SK-N-SH (cell line): Measurements from ENCODE around the gene ACTC1. TPM values are rescaled to one million over a fixed set of nuclear protein-coding genes. Genes with fewer than 3 reads are reported as not detected.

ENCODE experiments used
- CTCF ChIA-PET: fragments of 300-600, 350-600 bp; formaldehyde crosslinking; extraction: SDS; loops from one replicate; lab custom pipeline; 2021; lab: Yijun Ruan, JAX
- POLR2A ChIA-PET: fragments of 350-600 bp; sonication (Branson Sonifier 250); formaldehyde crosslinking; extraction: SDS; loops from one replicate; lab custom pipeline; 2020; ENCODE audit warnings: antibody characterized with exemption, inconsistent platforms; lab: Yijun Ruan, JAX
- DNase-seq: peaks from one replicate; pipeline ENCODE4 v3.0.0; 2012
- H2AFZ ChIP-seq: fragments of 200-600 bp; sonication (generic); 2 replicates; pipeline ENCODE4 v1.8.1; 2016; ENCODE audit warnings: antibody characterized with exemption, mild to moderate bottlenecking, low read depth
- H3F3A ChIP-seq: fragments of 200-600 bp; sonication (generic); replicated peaks from 2 replicates; pipeline ENCODE3; 2016; ENCODE audit warnings: antibody characterized with exemption, mild to moderate bottlenecking; ENCODE audit not compliant: insufficient read depth
- H3K27ac ChIP-seq, 2 experiments: fragments of 200-500 bp in 1 of 2; fragments of 200-600 bp in 1 of 2; sonication (Bioruptor generic) in 1 of 2; sonication (generic), shearing (Covaris generic) in 1 of 2; 2 replicates each; pipeline versions ENCODE4 v1.5.1 to v1.6.1; 2014 to 2016; ENCODE audit warnings: low read depth in 2 of 2, inconsistent platforms in 1 of 2, low read length in 1 of 2, mild to moderate bottlenecking in 1 of 2, mixed read lengths in 1 of 2
- H3K27me3 ChIP-seq: fragments of 200-600 bp; sonication (generic), shearing (Covaris generic); 2 replicates; pipeline ENCODE4 v1.6.1; 2016; ENCODE audit warnings: mixed run types; ENCODE audit not compliant: insufficient read depth
- H3K36me3 ChIP-seq, 2 experiments: fragments of 200-500 bp in 1 of 2; fragments of 200-600 bp in 1 of 2; sonication (Bioruptor generic) in 1 of 2; sonication (generic) in 1 of 2; replicated peaks in 1 of 2; 2 replicates each; pipeline versions ENCODE3 to v1.5.1; 2014 to 2016; ENCODE audit warnings: low read length in 1 of 2, mild to moderate bottlenecking in 1 of 2; ENCODE audit not compliant: insufficient read depth in 2 of 2, control insufficient read depth in 1 of 2
- H3K4me1 ChIP-seq, 2 experiments: fragments of 200-500 bp in 1 of 2; fragments of 200-600 bp in 1 of 2; sonication (Bioruptor generic) in 1 of 2; sonication (generic), shearing (Covaris generic) in 1 of 2; 2 replicates each; pipeline versions ENCODE4 v1.5.1 to v1.6.1; 2014 to 2016; ENCODE audit warnings: low read depth in 1 of 2, low read length in 1 of 2, mixed run types in 1 of 2; ENCODE audit not compliant: insufficient read depth in 2 of 2, control insufficient read depth in 1 of 2
- H3K4me2 ChIP-seq: fragments of 200-600 bp; sonication (generic), shearing (Covaris generic); 2 replicates; pipeline ENCODE4 v1.6.1; 2017; ENCODE audit warnings: mixed run types
- H3K4me3 ChIP-seq, 2 experiments: fragments of 200-500 bp in 1 of 2; fragments of 200-600 bp in 1 of 2; sonication (Bioruptor generic) in 1 of 2; sonication (generic), shearing (Covaris generic) in 1 of 2; 2 replicates each; pipeline versions ENCODE4 v1.5.1 to v1.8.1; 2014 to 2016; ENCODE audit warnings: low read depth in 2 of 2, inconsistent platforms in 1 of 2, low read length in 1 of 2, mild to moderate bottlenecking in 1 of 2, mixed read lengths in 1 of 2, moderate library complexity in 1 of 2
- H3K79me2 ChIP-seq: fragments of 200-600 bp; sonication (generic); 2 replicates; pipeline ENCODE4 v1.8.1; 2017; ENCODE audit warnings: mild to moderate bottlenecking; ENCODE audit not compliant: insufficient read depth
- H3K9ac ChIP-seq: fragments of 200-600 bp; sonication (generic); 2 replicates; pipeline ENCODE4 v1.6.1; 2017; ENCODE audit warnings: mixed run types
- H3K9me2 ChIP-seq: fragments of 200-600 bp; sonication (generic); 2 replicates; pipeline ENCODE4 v1.6.1; 2017; ENCODE audit warnings: mixed run types
- H3K9me3 ChIP-seq: fragments of 200-600 bp; sonication (generic); 2 replicates; pipeline ENCODE4 v1.6.1; 2017; ENCODE audit warnings: mixed run types, mild to moderate bottlenecking, moderate library complexity
- H4K20me1 ChIP-seq: fragments of 200-600 bp; sonication (generic); 2 replicates; pipeline ENCODE4 v1.6.1; 2017; ENCODE audit warnings: mild to moderate bottlenecking, mixed run types; ENCODE audit not compliant: insufficient read depth
- CTCF ChIP-seq: fragments of 200-600 bp; sonication (generic); IDR thresholded peaks from 2 replicates; pipeline ENCODE4 v1.6.1; 2017; ENCODE audit warnings: antibody characterized with exemption, mild to moderate bottlenecking, moderate library complexity
- ELF1 ChIP-seq: IDR thresholded peaks from 2 replicates; pipeline ENCODE4 v1.4.0; 2012
- EZH2phosphoT487 ChIP-seq: fragments of 200-600 bp; sonication (generic); IDR thresholded peaks from 2 replicates; pipeline ENCODE4 v1.6.1; 2017; ENCODE audit warnings: low read depth, mixed run types, mild to moderate bottlenecking, antibody characterized with exemption, moderate library complexity, borderline replicate concordance
- FOXJ3 ChIP-seq: sonication (generic); formaldehyde crosslinking; IDR thresholded peaks from 2 replicates; pipeline ENCODE4 v1.5.1; 2020; ENCODE audit warnings: mild to moderate bottlenecking, missing genetic modification reagents
- FOXM1 ChIP-seq: IDR thresholded peaks from 2 replicates; pipeline ENCODE4 v1.4.0; 2012; ENCODE audit warnings: low read depth, mild to moderate bottlenecking
- MEF2A ChIP-seq: IDR thresholded peaks from 2 replicates; pipeline ENCODE4 v1.4.0; 2012; ENCODE audit warnings: low read depth, borderline replicate concordance
- MXI1 ChIP-seq: IDR thresholded peaks from 2 replicates; pipeline ENCODE4 v1.6.1; 2012; ENCODE audit warnings: mild to moderate bottlenecking, low read depth, low read length, improper control_type of control experiment
- NFIC ChIP-seq: IDR thresholded peaks from 2 replicates; pipeline ENCODE4 v1.4.0; 2012; ENCODE audit warnings: borderline replicate concordance
- RAD21 ChIP-seq: IDR thresholded peaks from 2 replicates; pipeline ENCODE4 v1.6.1; 2012; ENCODE audit warnings: mild to moderate bottlenecking, low read length
- RFX5 ChIP-seq: IDR thresholded peaks from 2 replicates; pipeline ENCODE4 v1.6.1; 2012; ENCODE audit warnings: mild to moderate bottlenecking, improper control_type of control experiment, low read length
- RXRA ChIP-seq: IDR thresholded peaks from 2 replicates; pipeline ENCODE4 v1.4.0; 2012; ENCODE audit warnings: low read depth, mild to moderate bottlenecking, borderline replicate concordance
- SIN3A ChIP-seq: IDR thresholded peaks from 2 replicates; pipeline ENCODE4 v1.6.1; 2012; ENCODE audit warnings: low read depth, mild to moderate bottlenecking, low read length, moderate library complexity, borderline replicate concordance
- TCF12 ChIP-seq: IDR thresholded peaks from 2 replicates; pipeline ENCODE4 v1.4.0; 2012
- TEAD4 ChIP-seq: IDR thresholded peaks from 2 replicates; pipeline ENCODE4 v1.4.0; 2012; ENCODE audit warnings: mild to moderate bottlenecking, borderline replicate concordance; ENCODE audit not compliant: insufficient read depth
- YY1 ChIP-seq: IDR thresholded peaks from 2 replicates; pipeline ENCODE4 v1.4.0; 2012; ENCODE audit warnings: low read depth, mild to moderate bottlenecking
- WGBS: methylation state at CpG from one replicate; pipeline ENCODE4 v1.1.6; 2017; ENCODE audit warnings: low lambda C conversion rate; 5-methylcytosine and 5-hydroxymethylcytosine counted together
- polyA plus RNA-seq, 3 experiments: library from polyadenylated mRNA; depleted of rRNA; stranded (reverse); fragments of >200 nt; gene quantifications; 2 replicates each; pipeline ENCODE4 v1.2.3, GENCODE V29; 2012
- TF ChIP-seq, protein P1 (sequence below): fragments of 150-350 bp; IDR thresholded peaks from 2 replicates; pipeline ENCODE4 v1.6.1; 2017; ENCODE audit warnings: antibody characterized with exemption, low read length, low read depth, borderline replicate concordance
- TF ChIP-seq, protein P2 (sequence below): IDR thresholded peaks from 2 replicates; pipeline ENCODE4 v1.4.0; 2012; ENCODE audit warnings: low read depth

The ACTC1 gene
- polyA plus RNA-seq, 1 of the 3 experiments (the other 2 are of a cell fraction) = not detected

GRCh38 chr15:34799149-34800101 is 4.1 kb upstream of the ACTC1 start (continued):
- TF ChIP-seq RXRA = no peak
- TF ChIP-seq FOXM1 = no peak
- TF ChIP-seq YY1 = no peak
- TF ChIP-seq SIN3A = no peak
- TF ChIP-seq MXI1 = peak; percentile 64
- TF ChIP-seq RFX5 = no peak
- TF ChIP-seq, protein P1, sequence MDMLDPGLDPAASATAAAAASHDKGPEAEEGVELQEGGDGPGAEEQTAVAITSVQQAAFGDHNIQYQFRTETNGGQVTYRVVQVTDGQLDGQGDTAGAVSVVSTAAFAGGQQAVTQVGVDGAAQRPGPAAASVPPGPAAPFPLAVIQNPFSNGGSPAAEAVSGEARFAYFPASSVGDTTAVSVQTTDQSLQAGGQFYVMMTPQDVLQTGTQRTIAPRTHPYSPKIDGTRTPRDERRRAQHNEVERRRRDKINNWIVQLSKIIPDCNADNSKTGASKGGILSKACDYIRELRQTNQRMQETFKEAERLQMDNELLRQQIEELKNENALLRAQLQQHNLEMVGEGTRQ = no peak
- TF ChIP-seq, protein P2, sequence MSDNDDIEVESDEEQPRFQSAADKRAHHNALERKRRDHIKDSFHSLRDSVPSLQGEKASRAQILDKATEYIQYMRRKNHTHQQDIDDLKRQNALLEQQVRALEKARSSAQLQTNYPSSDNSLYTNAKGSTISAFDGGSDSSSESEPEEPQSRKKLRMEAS = no peak
- TF ChIP-seq NFIC = peak; percentile 88
- TF ChIP-seq ELF1 = no peak
- TF ChIP-seq TCF12 = peak; percentile 25; the same call in 1 of the 2 replicates
- TF ChIP-seq FOXJ3 (CRISPR knock-in tag) = no peak; the same call in 1 of the 2 replicates
- no peak for TF ChIP-seq TEAD4

GRCh38 chr15:34796847-34797435 is 1.6 kb upstream of the ACTC1 start:
- no peak overlapping the region for H2AFZ ChIP-seq
- no peaks in the 10 kb centered on the region for H3K9me3 ChIP-seq
- no peaks in the 10 kb centered on the region for H3K79me2 ChIP-seq
- CTCF ChIA-PET = interaction anchor here (1.1 kb wide), 1 partner anchor 12 kb away, joined by 3 read pairs; no protein-coding TSS in a partner anchor
- H3K4me2 ChIP-seq = no peak overlapping the region
- H3K27me3 ChIP-seq = no peaks in the 10 kb centered on the region
- H3K9ac ChIP-seq = no peak overlapping the region
- no peak for TF ChIP-seq CTCF
- no peak for TF ChIP-seq RXRA
- TF ChIP-seq TCF12 = no peak
- TF ChIP-seq FOXM1 = no peak
- no peak for TF ChIP-seq RAD21
- no peak for TF ChIP-seq EZH2phosphoT487
- TF ChIP-seq RFX5 = no peak
- no peak for TF ChIP-seq MEF2A
- H3K9me2 ChIP-seq = no peaks in the 10 kb centered on the region
- WGBS = 80% methylated on average over 5 of the region's 5 CpGs
- no peak for DNase-seq
- POLR2A ChIA-PET = no interaction called here
- H3K4me3 ChIP-seq = no peak overlapping the region
- no peaks in the 10 kb centered on the region for H3K36me3 ChIP-seq
- no peaks in the 10 kb centered on the region for H3F3A ChIP-seq
- H3K4me1 ChIP-seq = peaks cover 7 to 13% of the 10 kb centered on the region in 2 experiments
- no peak overlapping the region for H3K27ac ChIP-seq
- H4K20me1 ChIP-seq = no peaks in the 10 kb centered on the region
